ENCODE results near the gene REM1.
A peak's percentile ranks its signal among the peaks of the same experiment; 100 is the strongest.
"Not testable (repeated sequence)": the region's sequence is repeated elsewhere in the genome, so short reads cannot be mapped to it uniquely, and the experiment has no call there.

The REM1 gene

DNA sequence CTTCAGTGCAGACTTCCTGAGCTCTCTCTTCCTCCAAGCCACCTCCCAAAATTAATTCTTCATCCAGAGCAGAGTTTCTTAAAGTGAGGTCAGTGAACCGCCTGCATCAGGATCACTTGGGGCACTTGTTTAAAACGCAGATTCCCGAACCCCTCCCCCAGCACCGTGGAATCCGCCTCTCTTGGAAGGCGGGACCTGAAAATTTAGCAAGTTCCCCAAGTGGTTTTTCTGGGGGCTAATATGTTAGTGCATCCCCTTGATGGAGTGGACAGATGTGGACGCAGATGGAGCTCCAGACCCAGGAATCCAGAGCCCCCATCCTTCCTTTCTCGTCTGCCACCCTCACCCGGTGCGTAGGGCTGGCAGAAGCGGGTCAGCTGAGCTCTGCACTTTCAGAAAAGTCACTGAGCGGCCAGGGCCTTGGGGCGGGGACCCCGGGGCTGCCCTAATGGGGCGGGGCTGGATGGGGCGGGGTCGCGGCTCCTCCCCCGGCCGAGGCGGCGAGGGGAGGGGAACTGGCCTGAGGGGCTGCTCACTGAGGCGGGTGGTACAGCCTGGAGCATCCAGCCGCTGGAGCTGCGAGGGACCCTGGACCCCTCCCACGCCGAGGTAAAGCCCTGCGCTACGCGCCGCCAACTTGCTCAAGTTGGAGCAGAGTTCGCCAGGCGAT, at the start of gene REM1, which contains the start of gene DEFB124:
REM1 (plus strand) TSS at position 531 of the 670 bp plus-strand sequence. CDS start 1,158 bp downstream, outside the sequence.
DEFB124 (minus strand) TSS at position 370 of the 670 bp plus-strand sequence. CDS start 2,114 bp downstream, outside the sequence.
- no peak for DNase-seq

GRCh38 chr20:31425797-31426196, 49.3 kb upstream of the REM1 start:
- no peak for DNase-seq

- not testable (repeated sequence) for DNase-seq
Observed at GRCh38 chr20:31426891-31427551, 48.1 kb upstream of the REM1 start.

GRCh38 chr20:31427576-31427975, 47.5 kb upstream of the REM1 start:
- not testable (repeated sequence) for DNase-seq

GRCh38 chr20:31430568-31431115, 44.4 kb upstream of the REM1 start:
- no peak for DNase-seq

DNA sequence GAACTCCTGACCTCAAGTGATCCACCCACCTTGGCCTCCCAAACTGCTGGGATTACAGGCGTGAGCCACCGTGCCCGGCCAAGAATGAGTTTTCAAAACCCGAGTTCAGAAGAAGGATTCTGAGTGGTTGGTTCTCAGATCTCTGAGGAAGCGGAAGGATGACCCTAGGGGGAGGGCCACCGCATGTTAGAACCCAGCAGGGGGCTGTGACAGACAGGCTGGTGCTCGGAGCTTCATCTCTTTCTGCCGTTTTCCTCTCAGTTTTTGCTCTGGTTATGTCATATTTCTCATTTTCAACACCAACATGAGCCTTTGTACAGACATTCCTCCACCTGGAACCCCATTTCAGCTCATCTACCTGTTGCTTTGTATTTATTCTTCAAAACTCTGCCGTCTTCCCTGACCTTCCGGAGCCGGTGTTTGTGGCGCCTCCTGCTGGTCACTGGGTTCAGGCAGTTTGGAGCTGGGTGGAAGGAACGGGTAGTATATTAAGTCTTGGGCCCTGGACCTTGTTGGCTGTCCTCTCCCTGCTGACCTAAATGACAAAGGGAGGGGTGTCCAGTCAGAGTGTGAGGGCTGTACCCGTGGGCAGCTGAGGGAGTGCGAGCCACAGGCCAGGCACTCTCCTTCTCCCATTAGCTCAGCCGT, 35.0 kb upstream of the REM1 start, which contains the start of gene DEFB123:
DEFB123 (plus strand) TSS at position 621 of the 648 bp plus-strand sequence. CDS start 67 bp downstream, outside the sequence.
- DNase-seq = peak; percentile 5

DNA sequence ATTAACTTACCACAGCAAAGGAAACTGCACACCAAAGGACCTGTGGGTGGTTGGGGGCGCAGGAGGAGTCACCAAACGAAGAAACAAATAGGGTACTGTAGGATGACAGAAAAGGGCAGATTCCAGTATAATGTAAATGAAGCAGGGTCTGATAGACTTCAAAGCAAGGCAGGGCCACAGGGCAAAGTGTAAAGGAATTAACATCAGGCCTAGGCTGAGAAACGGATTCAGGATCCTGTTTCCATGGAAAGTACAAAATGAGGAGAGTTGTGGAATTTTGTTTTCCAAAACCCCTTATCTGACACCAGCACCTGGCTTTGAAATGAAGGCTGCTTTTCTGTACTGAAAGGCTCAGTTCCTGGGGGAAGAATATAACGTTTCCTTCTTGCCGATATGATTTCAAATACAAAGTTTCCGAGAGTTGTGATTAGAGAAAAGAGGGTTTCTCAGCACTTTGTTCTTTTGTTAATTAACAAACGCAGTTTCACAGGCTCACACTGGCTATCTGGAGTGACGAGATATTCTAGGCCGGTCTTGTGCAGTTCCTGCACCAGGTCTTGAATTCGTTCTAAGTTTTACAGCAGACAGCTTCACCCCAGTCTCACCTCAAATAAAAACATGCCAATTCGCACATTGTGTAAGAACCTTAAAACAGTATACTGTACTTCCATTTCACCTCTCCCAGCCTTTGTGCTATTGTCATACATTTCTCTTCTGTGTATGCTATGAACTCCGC, 28.8 kb upstream of the REM1 start:
- DNase-seq = no peak

GRCh38 chr20:31449511-31450414, 25.3 kb upstream of the REM1 start:
- no peak for DNase-seq

DNA sequence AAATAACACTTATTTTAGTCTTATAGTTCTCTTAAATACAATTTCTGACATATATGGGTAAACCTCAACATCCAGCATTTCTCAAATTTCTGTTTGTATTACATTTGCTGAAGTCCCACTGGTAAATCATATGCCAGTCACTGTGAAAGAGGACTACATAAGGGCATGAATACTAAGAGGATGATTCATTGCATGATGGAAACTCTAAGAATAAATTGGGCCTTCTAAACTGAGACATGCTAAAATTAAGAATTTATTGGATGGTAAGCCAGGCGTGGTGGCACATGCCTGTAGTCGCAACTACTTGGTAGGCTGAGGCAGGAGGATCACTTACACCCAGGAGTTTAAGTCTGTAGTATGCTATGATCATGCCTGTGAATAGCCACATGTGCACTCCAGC, 22.5 kb upstream of the REM1 start:
- DNase-seq = no peak

DNA sequence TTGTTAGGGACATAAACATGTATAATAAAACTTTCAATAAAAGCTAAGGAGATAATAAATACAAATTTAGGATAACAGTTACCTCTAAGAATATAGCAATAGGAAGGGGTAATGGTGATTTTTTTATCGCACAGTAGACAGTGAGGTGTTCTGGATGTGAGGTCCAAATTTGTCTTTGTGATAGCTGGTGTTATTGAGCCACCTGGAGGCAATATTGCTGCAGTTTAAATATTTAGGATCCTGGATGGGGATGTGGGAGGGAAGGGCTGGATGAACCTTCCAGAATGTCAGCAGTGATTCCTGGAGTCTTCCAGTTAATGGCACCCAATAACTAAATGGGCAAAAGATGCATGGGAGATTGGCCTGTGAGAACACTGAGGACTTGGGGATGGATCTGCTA, 20.7 kb upstream of the REM1 start:
- no peak for DNase-seq

DNA sequence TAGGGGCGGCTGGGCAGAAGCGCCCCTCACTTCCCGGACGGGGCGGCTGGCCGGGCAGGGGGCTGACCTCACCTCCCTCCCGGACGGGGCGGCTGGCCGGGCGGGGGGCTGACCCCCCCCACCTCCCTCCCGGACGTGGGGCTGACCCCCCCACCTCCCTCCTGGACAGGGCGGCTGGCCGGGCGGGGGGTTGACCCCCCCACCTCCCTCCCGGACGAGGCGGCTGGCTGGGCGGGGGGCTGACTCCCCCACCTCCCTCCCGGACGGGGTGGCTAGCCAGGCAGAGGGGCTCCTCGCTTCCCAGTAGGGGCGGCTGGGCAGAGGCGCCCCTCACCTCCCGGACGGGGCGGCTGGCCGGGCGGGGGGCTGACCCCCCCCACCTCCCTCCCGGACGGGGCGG, 4.1 kb upstream of the REM1 start:
- DNase-seq = not testable (repeated sequence)

DNA sequence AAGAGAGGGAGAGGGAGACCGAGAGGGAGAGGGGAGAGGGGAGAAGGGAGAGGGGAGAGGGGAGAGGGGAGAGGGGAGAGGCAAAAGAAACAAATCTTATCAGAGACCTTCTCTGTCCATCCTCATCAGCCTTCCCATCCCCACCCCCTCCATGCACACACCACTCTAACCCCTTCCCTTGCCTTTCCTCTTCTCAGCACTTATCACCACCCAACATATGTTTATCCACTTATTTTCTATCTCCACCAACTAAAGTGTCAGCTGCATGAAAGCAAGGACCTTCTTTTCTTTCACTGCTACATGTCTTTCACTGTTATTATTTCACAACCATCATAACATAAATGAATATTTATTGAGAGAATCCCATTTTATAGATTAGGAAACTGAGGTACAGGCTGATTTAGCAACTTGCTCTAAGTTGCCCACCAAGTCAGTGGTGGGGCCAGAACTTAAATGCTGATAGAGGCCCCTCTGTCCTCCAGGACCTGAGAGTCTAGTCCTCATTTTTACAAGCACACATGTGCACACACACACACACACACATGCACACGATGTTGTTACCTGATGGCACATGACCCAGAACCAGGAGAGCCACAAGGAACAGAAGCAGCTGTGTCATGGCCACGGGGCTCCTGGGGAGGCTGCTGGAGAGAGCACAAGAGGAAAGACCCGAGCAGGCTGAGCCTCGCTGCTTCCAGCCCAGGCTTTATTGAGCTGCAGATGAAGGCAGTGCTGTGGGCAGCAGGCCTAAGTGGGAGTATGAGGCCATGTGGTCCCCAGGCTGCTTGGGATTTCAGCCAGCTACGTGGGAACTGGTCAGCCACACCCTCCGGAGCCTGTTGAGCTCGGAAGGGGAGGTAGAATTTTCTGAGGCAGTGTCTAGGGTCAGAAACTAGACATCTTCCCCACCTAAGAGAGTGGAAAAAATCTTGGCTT, 2.4 kb upstream of the REM1 start:
- DNase-seq = no peak

- DNase-seq = no peak
Observed at GRCh38 chr20:31473331-31474096, 1.6 kb upstream of the REM1 start.

- no peak for DNase-seq
Observed at GRCh38 chr20:31474097-31474436, 1.0 kb upstream of the REM1 start.

- DNase-seq = no peak
Observed at GRCh38 chr20:31475472-31476293, 595 bp downstream of the REM1 start.

GRCh38 chr20:31476294-31476585, 1.2 kb downstream of the REM1 start:
- no peak for DNase-seq

- no peak for DNase-seq
Observed at GRCh38 chr20:31476643-31477215, 1.6 kb downstream of the REM1 start.

DNA sequence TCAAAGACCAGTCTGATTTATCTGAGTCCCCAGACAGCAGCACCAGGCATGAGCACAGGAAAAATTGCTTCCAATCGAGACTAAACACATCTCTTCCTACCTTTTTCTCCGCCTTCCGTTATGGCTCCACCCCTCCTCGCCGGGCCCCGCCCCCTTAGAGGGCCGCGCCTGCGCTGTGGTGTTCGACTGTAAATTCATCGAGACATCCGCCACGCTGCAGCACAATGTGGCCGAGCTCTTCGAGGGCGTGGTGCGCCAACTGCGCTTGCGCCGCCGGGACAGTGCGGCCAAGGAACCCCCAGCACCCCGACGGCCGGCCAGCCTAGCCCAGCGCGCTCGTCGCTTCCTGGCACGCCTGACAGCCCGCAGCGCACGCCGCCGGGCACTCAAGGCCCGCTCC, 8.9 kb downstream of the REM1 start:
- DNase-seq = no peak
